Stimulated activated CD8-positive, alpha-beta memory T cell treated with anti-CD3 and anti-CD28 coated beads, Interleukin-12 subunit alpha, Interleukin-12 subunit beta, amount 100 ng/mL, for 24 hours (primary cell): ENCODE measurements around the gene NXPH3.

Source experiments
- DNase-seq: peaks from one replicate; pipeline ENCODE4 v3.0.0-alpha.2; 2020; ENCODE audit errors: extremely low read depth

Gene NXPH3

DNA sequence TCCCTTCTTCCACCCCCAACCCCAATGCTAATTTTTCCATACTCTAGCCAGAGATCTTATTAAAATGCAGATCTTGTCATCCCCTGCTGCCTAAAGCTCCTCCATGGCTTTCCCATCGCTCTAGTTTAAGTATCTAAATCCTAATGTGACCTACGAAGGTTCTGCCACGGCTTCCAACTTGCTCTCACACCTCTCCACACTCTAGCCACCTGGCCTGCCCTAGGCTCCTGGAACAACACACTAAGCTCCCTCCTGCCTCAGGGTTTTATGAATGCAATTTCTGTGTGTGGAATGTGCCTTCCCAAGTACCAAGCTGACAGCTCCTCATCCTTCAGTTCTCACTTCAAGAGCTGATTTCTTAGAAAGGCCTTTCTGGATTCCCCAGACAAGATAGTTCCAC lies 16.6 kb downstream of the NXPH3 start:
- no peak for DNase-seq

DNA sequence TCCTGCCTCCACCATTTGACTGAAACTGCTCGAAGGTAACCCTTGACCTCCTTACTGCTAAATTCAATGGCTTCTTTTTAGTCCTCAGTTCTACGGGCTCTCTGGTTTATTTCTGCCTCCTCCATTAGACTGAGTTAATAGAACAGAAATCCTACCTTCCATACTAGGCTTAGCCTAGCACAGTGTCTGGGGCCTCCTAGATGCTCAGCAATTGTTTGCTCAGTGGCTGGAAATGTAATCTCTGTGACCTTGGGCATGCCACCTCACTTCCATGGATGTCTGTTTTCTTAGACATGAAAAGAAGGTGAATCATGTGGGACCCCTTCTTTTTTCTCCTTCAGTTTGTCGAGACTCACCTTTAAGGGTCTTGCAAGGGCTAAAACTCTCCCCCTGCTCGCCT lies 19.7 kb downstream of the NXPH3 start:
- DNase-seq: no peak

DNA sequence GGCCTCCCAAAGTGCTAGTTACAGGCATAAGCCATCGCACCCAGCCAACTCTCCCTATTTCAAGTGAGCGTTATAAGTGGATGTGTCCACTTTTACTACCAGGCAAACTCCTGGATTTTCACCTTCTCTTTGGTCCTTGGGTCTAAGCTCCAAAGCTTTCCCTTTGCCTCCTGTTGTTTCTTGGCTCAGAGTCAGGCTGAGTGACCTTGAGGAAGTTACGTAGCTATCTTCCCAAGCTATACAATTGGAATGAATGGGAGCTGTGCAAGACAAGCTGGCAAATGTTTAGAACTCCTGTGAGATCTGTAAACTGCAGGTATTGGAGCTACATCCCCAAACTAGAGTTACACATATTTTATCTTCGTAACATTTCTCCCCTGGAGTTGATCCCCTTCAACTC lies 20.3 kb downstream of the NXPH3 start:
- no peak for DNase-seq

DNA sequence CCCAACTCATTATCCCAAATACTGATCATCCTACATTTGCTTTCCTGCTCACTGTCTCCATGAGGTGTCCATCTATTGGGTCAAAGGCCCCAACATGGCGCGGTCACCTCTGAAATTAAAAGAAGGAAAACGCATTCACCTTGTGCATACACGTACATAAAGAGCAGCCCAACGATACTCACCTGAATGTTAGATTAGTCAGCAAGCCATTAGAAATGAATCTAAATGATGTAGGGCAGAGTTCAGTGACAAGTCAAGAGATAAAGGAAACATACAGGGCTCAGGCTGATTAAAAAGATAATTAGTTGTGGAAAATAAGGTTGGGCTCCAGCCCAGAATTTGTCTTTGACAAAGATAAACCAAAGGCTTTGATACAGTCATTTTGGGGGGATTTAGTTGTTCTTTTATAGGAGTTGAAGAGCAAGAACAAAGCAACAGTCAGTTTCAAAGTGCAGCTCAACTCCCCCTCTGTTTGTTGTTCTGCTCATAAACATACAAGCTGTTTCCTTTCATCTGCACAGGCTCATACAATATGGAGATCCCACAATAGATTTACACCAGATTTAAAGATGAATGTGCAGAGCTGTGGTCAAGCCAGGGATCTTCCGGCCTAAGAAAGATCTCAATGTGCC lies 21.1 kb downstream of the NXPH3 start:
- no peak for DNase-seq

DNA sequence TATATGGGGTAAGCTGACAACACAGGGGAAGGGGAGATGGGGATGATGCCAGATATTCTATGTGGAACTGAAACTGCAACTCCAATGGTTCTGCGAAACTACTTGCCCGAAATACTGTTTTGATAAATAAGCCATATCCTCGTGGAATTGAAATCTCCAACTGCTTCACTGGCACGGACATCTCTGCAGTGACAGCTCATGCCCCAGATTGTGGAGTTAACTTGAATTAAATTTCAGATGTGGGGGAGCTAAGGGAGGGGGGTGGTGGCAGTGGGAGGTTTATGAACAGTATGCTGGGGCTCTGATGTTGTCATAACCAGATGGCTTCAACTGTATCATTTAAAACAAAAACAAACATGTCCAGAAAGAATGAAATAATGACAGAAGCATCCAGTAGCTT lies 21.8 kb downstream of the NXPH3 start:
- no peak for DNase-seq

DNA sequence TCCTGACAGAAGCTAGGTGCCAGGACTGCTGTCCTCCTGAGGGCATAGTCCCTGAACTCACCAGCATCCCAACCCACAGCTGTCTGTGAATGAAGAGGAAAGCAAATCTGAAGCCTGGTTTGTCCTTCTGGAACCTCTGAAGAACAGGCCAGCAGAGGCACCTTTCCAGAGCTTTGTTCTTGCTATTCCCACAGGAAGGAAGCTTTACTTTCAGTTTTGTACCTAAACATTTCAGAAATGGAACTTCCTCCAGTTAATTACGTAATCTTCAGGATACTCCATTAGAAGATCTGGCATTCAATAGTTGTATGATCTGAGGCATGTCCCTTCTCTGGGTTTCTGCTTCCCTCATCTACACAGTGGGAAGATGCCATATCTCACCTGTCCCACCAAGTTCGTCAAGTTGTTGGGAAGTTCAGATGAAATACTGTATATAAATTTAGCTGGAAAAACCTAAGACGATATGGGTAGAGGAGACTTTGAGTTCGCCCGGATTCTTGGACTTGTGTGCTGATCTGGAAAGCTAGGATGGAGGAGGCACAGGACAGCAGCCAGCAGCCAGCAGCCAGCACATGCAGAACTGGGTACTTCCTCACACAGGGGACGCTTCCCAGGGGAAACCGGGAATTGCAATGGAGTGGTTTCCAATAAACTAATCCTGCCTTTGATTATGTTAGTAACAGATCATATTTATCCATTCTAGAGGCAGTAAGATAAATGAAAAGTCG lies 22.4 kb downstream of the NXPH3 start:
- DNase-seq: no peak

DNA sequence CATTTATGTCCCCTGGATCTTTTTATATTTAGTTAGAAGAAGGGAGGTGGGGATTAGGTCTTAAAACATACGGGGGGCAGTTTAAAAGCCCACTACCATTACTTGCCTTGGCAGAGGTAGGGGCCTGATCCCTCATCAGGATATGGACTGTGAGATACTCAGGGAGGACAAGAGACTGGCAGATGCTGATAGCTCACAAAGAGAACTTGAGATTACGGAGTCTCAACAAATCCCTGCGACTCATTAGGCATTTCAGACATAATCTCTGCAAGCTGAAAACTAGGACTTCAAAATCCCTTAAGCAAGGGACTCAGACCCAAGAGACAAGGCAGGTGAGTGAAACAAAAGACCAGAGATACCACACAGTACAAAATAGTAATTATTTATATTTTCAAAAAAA lies 23.2 kb downstream of the NXPH3 start:
- no peak for DNase-seq

DNA sequence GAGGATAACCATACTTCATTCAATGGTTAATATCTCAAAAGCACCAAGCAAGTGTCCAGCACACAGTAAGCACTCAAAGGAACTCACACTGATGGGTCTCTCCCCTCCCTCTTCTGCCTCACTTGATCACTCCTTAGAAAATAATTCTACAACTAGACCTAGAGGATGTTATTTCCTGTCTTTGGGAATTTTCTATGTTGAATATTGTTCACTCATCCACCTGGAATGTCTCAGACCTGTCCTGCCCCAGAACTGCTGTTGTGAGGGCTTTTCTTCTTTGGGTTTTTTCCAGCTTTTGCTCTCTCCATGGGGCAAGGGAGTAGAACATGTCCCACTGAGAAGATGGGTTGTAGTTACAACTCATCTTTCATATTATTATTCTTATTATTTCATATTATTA lies 25.3 kb downstream of the NXPH3 start:
- DNase-seq: no peak

DNA sequence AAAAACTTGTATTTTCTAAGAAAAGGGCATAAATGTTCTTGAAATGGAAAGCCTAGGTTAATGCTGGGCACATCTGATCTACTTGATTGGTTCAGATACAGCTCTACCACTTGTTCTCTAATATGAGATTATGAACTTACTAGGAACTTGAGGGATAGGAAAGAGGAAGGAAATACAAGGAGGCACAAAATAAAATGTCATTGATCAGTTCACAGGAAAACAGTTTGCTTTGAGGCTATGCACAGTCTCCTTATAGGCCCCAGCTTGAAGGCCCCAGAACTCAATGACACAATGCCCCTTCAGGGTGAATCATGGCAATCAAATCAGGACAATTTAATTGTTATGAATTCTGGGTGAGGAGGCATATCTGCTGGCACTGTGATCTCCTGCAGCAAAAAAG lies 27.1 kb downstream of the NXPH3 start:
- no peak for DNase-seq

DNA sequence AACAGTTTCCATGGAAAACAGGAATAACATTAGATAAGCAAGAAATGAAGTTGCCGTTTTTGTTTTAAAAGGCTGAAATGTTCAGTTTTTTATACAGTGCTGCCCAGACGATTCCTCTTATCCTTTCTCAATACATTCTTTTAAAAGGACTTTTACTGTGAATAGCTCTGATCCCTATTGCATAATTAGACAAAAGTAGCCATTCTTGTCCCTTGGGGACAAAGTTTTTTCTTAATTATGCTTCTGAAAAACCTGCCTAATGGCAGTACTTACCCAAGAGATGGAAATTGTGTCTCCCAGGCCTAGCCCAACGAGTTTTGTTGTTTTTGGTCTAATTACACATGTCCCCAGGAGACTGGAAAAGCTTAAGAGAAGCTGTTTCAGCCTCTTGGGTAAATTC lies 27.6 kb downstream of the NXPH3 start:
- DNase-seq: no peak

DNA sequence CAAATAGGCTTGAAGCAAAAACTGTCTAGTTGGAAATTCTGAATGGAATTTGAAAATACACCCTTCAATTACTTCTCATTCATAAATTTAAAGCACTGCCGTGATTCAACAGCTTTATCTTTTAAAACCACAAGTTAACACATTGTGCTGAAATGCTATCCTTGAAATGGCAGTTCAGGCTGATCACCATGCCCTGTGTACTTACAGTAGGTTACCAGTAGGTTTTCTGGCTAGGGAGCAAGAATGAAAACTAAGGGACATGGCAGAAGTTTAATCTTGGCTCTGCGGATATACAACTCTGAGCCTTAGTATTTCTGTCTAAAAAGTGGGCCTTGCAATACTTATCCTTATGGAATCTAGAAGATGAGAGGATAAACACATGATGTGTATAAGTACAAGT lies 28.0 kb downstream of the NXPH3 start:
- no peak for DNase-seq

DNA sequence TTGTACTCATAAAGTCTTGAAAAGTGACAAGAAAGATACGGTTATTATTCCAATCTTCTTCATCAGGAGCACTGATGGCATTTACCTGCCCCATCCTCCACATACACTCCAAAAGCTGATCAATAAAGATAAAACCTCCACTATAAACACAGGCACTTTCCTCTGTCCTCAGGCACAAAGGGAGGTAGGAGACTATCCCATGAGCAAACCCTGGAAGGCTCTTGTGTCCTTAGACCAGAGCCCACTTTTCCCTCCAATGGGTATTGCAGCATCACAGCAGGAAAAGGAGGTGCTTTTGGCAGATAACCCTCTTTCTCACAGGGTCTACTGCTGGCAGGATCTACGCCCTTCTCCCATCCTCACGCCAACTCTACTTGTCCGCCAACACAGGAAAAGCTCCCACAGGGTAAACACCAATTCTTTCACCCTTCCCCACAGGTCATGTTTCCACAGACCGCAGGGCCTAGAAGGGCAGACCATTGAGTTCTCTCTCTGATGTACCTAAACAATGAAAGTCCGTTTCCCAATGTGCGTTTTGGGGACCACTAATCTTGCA lies 28.7 kb downstream of the NXPH3 start:
- no peak for DNase-seq

DNA sequence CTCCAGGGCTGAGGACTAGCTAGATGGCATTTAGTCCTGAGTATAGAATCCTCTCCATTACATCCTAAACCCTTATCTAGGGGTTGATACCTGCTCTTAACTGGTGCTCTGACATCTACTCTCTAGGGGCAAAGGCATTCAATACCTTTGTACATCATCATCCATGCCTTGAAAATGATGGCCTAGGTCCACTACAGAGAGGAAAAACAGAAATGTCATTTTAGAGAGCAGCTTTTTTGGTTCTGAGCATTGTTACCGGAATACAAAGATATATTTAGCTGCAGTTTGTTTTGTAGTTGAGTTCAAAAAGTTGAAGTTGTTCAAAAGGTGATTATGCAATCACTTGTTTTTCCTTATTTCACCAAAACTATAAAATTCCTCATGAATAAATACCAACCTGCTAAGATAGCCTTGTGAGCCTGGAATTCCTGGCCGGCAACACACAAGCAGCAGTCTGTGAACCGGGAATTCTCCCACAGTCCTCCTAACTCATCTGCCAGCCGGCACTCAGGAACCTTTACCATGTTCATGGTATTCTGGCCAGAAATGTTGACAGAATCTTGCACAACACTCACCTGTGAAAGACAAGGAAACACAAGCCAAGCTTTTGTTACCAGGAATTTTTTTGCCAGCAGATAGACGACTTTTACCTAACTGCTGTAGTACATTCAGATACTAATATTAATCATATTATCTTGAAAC lies 35.4 kb downstream of the NXPH3 start:
- DNase-seq: no peak

DNA sequence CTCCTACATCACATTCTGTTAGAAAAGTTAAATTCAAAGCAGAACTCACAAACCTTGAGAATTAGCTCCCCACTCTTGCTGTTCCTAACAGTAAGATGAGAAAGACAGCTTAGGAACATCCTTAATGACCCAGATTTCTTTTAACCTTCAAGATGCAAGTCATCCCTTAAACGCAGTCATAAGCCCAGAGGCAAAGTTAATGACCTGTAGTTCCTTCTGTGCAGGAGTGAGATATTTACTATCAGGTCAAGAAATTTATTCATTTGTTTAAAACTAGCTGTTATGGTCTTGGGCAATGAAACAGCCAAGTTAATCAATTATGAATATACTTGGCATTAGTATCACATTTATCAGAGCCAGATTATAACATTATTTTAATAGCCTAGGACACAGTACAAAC lies 37.1 kb downstream of the NXPH3 start:
- no peak for DNase-seq

DNA sequence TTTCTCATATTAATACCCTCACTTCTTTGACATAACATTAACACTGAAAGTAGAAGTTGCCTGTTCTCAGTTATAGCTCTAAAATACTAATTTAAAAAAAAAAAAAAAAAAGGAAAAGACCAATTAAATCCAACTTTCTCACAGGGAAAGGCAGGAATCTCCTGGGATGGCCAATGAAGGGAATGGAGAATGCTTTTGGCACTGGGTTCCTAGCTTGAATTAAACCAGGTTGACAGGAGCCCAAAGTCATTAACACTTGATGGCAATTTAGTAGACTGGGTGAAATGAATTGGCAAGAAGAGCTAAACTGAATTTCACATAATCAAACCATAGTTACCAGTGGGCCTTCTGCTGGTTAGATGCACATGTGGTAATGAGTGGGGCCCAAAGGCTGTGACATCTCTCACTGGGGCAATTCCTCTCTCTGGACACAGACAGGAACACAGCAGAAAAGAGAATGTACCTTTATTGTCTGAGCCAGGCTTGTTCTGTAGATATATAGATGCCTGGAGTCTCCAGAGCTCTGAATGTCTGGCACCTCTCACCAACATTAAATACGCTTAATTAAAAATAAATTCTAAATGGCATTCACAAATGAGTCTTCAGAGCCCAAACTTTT lies 37.6 kb downstream of the NXPH3 start:
- no peak for DNase-seq

DNA sequence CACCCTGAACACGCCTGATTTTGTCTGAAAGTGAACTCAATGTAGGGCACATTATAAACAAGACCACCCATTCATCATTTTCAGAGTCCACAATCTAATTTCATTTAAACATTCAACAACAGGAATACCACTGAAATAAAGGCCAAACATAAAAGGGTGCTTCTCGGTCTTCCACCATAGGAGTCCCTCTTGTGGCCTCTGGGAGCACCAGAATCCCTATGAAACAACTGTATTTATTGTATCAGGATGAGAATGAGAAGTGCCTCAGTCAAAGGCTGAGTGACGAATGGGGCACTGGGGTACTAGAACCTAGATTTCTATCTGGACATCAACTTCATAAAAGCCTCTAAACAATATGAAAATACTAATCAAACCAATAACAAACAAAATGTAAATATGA lies 40.4 kb downstream of the NXPH3 start:
- no peak for DNase-seq

DNA sequence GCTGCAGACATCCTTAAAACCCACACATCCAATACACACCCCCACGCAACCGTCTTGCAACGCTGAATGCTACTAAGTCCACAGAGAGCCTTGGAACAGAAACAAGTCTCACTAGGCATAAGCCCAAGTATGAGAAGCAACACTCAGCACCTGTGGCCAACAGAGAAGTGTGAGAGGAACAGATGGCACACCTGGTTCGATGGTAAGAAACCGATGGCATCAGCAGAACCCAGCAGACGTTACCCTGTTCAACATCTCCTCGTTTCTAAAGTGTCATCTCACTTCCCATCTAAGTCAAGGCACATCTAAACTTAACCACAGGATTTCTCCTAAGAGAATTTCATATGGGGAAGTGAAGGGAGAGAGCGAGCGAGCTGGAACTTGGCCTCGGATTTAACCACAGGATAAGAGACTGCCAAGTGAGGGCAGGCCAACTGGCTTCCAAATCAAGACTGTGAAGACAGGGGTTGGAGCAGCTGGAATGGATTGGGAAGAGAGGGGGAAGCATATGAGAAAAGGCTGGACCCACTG lies 41.0 kb downstream of the NXPH3 start:
- no peak for DNase-seq

DNA sequence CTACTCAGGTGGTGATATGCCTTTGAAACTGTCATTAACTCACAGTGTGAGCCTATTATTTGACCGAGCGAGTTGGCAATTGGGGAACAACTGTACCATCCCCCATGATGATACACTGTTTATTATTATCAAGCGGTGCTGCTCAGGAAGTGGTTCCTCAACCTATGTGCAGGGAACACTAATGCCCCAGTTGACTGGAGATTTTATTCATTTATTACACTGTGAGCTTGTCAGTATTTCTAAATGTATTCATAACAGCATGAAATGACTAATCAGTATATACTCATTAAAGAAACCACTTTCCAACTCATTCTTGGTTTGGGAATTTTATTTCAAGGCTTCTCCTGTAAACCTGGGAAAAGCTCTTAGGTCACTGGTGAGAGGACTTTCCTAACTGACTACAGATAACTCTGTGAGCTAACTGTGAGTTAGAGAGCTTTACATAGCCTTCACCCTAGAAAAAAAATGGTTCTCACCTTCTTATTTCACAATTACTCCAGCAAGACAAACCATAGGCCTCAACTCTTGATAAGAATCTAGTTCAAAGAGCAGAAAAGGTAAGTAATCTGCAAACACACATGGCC lies 42.4 kb downstream of the NXPH3 start:
- DNase-seq: no peak

DNA sequence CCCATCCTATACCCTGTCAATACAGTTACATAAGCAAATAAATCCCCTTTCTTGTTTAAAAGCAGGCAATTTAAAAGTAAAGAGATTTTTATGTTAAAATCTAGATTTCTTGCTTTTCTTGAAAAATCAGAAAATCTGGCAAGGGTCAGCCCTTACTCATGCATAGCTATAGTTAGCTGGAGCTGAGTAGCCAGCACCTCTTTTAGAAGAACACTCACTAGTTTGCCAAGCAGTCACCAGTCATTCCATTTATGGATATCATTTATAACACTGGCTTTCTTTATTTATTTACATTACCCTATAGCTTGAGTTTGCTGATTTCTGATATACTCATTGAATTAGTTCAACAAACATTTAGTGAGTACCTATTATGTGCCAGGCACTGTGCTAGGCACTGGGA lies 45.7 kb downstream of the NXPH3 start:
- DNase-seq: no peak

DNA sequence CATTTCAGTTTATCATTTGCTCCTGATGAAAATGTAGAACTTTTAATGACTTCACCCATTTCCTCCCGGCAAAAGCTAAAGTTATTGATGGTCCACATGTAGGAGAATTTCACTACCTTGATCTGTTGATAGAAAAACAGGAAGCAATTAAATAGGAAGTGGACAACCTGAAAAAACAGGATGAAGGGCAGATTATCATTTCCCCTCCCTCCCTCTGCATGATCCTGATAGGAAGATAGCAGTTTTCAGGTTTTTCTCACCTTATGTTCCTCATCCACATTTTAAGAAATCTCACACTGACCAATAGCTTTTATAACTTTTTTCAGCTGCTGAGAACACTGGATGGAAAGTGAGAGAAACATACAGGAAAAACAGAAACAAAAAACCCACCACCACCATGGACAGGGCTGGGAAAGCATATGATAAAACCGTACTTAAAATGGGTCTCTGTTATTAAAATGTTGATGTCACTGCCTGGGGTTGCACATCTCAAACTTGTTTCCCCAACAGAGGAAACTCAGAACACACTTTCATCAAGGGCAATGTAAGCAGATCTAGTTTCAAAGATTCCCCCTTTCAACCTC lies 46.4 kb downstream of the NXPH3 start:
- no peak for DNase-seq

DNA sequence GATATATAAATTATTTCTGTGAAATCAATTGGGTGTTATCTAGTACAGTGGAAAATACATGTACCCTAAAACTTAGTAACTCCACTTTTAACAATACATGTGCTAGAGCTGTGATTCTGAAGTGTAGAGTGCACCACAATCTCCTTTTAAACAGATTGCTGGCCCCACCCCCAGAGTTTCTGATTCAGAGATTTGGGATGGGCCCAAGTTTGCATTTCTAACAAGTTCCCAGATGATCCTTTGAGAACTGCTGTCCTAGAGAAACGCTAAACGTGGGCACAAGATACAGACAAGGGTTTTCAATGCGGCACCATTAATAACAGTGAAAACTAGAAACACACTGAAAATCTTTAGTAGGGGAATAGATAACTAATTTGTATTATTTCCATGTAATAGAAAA lies 49.2 kb downstream of the NXPH3 start:
- no peak for DNase-seq

DNA sequence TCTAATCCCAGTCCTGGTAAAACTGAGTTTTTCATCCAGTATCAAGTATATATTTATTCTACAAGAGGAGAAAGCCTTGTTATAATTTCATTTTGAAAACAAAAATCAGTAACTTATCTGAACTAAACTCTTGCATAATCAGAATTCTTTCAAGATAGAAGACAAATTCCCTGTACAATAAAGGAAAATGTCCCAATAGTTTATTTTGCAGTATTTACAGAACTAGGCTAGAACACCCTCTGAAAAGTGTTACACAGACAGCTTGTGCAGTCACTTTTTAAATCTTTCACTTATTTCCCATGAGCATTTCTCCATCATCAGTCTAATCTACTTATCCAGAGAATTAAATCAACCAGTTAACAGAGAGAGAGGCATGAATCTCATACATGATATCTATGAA lies 53.8 kb downstream of the NXPH3 start:
- DNase-seq: no peak
